Measurements from ENCODE around the gene TMEM151B. TPM values are rescaled to one million over a fixed set of nuclear protein-coding genes. Genes with fewer than 3 reads are reported as not detected.

Gene TMEM151B
- total RNA-seq, 2 donors from 2014 or later: 0.22 to 0.51 TPM

GRCh38 chr6:44250718-44251123 is 19.5 kb upstream of the TMEM151B start:
- peak overlapping the region; percentile 52 for H3K27ac Mint-ChIP-seq
- no peak overlapping the region for H3K27ac ChIP-seq (ENCODE audit: low read depth, low read length)

GRCh38 chr6:44251576-44252524 is 18.4 kb upstream of the TMEM151B start:
- Histone ChIP-seq H3K36me3 (ENCODE audit: control insufficient read depth, insufficient read depth, low read length) (peaks cover 77% of the 10 kb centered on the region), H3K4me3 (ENCODE audit: low read length) (no peak overlapping the region), H3K9me3 (ENCODE audit: control insufficient read depth, low read length) (no peaks in the 10 kb centered on the region), H3K9ac (ENCODE audit: extremely low read depth, low read length, poor library complexity, severe bottlenecking) (no peak overlapping the region), H3K4me1 (ENCODE audit: control insufficient read depth, insufficient read depth, low read length) (peaks cover 3% of the 10 kb centered on the region), H3K27ac (ENCODE audit: low read depth, low read length) (no peak overlapping the region), H3K27me3 (ENCODE audit: control insufficient read depth, insufficient read depth, low read length, poor library complexity, severe bottlenecking) (no peaks in the 10 kb centered on the region)
- DNase-seq: no peak
- peaks cover 83% of the 10 kb centered on the region for H3K36me3 Mint-ChIP-seq (ENCODE audit: low read depth)
- H3K27me3 Mint-ChIP-seq (ENCODE audit: insufficient read depth): no peaks in the 10 kb centered on the region
- H3K9me3 Mint-ChIP-seq: peaks cover 2% of the 10 kb centered on the region
- H3K27ac Mint-ChIP-seq: peak overlapping the region; percentile 50
- H3K4me1 Mint-ChIP-seq: peaks cover 38% of the 10 kb centered on the region
- 96% methylated on average over 14 of the region's 14 CpGs for WGBS, 2 experiments (ENCODE audit: insufficient coverage in 1 of 2, insufficient read length in 1 of 2)
- H3K4me3 Mint-ChIP-seq: no peak overlapping the region
- TF ChIP-seq CTCF (conservative IDR thresholded peaks at IDR 0.05): no peak

More at GRCh38 chr6:44250718-44251123, 19.5 kb upstream of the TMEM151B start:
- 96% methylated on average over 3 of the region's 3 CpGs; no CpG with 5 or more reads in 1 of the 2 experiments for WGBS, 2 experiments (ENCODE audit: insufficient coverage in 1 of 2, insufficient read length in 1 of 2)
- no peak for DNase-seq
- H3K9me3 Mint-ChIP-seq: peaks cover 2% of the 10 kb centered on the region
- no peaks in the 10 kb centered on the region for H3K27me3 Mint-ChIP-seq (ENCODE audit: insufficient read depth)
- Histone ChIP-seq H3K4me3 (ENCODE audit: low read length) (peak overlapping the region; percentile 100), H3K9ac (ENCODE audit: extremely low read depth, low read length, poor library complexity, severe bottlenecking) (peak overlapping the region; percentile 21), H3K4me1 (ENCODE audit: control insufficient read depth, insufficient read depth, low read length) (no peaks in the 10 kb centered on the region), H3K36me3 (ENCODE audit: control insufficient read depth, insufficient read depth, low read length) (peaks cover 74% of the 10 kb centered on the region), H3K27me3 (ENCODE audit: control insufficient read depth, insufficient read depth, low read length, poor library complexity, severe bottlenecking) (no peaks in the 10 kb centered on the region), H3K9me3 (ENCODE audit: control insufficient read depth, low read length) (no peaks in the 10 kb centered on the region)
- peaks cover 29% of the 10 kb centered on the region for H3K4me1 Mint-ChIP-seq
- no peak overlapping the region for H3K4me3 Mint-ChIP-seq
- no peak for TF ChIP-seq CTCF (conservative IDR thresholded peaks at IDR 0.05)
- H3K36me3 Mint-ChIP-seq (ENCODE audit: low read depth): peaks cover 81% of the 10 kb centered on the region

GRCh38 chr6:44253307-44254101 is 16.7 kb upstream of the TMEM151B start:
- Histone ChIP-seq H3K4me1 (ENCODE audit: control insufficient read depth, insufficient read depth, low read length) (peaks cover 3% of the 10 kb centered on the region), H3K9ac (ENCODE audit: extremely low read depth, low read length, poor library complexity, severe bottlenecking) (no peak overlapping the region), H3K36me3 (ENCODE audit: control insufficient read depth, insufficient read depth, low read length) (peaks cover 69% of the 10 kb centered on the region), H3K27me3 (ENCODE audit: control insufficient read depth, insufficient read depth, low read length, poor library complexity, severe bottlenecking) (no peaks in the 10 kb centered on the region), H3K9me3 (ENCODE audit: control insufficient read depth, low read length) (no peaks in the 10 kb centered on the region), H3K4me3 (ENCODE audit: low read length) (no peak overlapping the region), H3K27ac (ENCODE audit: low read depth, low read length) (no peak overlapping the region)
- WGBS, 2 experiments (ENCODE audit: insufficient coverage in 1 of 2, insufficient read length in 1 of 2): 86 to 100% methylated on average over 2 to 10 of the region's 10 CpGs
- Mint-ChIP-seq H3K4me1 (peaks cover 41% of the 10 kb centered on the region), H3K9me3 (no peaks in the 10 kb centered on the region), H3K4me3 (no peak overlapping the region), H3K27ac (peak overlapping the region; percentile 62), H3K36me3 (ENCODE audit: low read depth) (peaks cover 72% of the 10 kb centered on the region), H3K27me3 (ENCODE audit: insufficient read depth) (no peaks in the 10 kb centered on the region)
- TF ChIP-seq CTCF (conservative IDR thresholded peaks at IDR 0.05): peak; percentile 81
- DNase-seq: peak; percentile 89
